ENCODE data around the gene GCK. TPM values are rescaled to one million over a fixed set of nuclear protein-coding genes. Genes with fewer than 3 reads are reported as not detected.
"Not testable (repeated sequence)": the region's sequence is repeated elsewhere in the genome, so short reads cannot be mapped to it uniquely, and the experiment has no call there.

The GCK gene
- total RNA-seq, 1 experiment from 2014 or later: 2.6 TPM

DNA sequence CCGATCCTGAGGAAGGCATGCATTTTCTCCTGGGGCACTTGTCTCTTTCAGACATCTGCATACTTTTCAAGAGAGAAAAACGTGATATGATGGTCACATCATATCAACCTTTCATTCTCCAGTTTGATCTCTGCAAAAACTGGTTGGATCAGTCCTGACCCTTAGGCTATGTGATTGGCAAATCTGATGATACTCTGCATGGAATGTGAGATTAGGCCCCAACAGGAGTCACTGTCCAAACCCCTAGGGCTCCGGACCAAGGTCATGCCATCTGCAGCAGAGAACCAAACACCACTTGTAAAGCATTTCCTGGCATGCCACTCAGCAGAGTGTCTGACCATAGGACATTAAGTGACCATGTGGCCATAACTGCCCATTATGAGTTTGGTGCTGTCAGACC is 8.6 kb downstream of the GCK start:
- DNase-seq (ENCODE audit: low read depth): no peak

DNA sequence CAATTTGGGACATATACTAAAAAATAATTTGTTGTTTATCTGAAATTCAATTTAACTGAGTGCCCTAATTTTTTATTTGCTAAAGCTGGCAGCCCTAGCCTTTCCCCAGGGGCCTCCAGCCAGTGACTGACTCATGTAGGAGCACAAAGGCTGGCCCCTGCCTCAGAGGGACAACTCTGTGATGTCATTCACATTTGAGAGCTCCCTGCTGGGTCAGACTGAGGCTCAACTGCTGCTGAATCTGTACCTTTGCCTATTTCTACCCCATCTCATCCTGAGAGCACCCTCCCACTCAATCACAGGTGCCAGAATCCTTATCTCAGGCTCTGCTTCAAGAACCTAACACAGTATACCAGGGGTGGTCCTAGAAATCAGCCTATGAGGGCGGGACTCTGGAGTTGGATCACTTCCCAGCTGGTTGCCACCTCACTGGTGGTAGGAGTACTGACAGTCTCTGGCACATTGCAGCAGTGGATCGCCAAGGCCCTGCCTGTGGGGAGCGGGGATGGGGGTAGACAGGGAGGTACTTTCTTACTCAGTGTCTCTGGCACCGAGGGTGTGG is 11.6 kb downstream of the GCK start:
- peak; percentile 78 for DNase-seq (ENCODE audit: low read depth)

- no peak for DNase-seq (ENCODE audit: low read depth)
Measured at GRCh38 chr7:44176486-44176885, 12.8 kb downstream of the GCK start.

GRCh38 chr7:44175730-44176129 is 13.5 kb downstream of the GCK start:
- no peak for DNase-seq (ENCODE audit: low read depth)

DNA sequence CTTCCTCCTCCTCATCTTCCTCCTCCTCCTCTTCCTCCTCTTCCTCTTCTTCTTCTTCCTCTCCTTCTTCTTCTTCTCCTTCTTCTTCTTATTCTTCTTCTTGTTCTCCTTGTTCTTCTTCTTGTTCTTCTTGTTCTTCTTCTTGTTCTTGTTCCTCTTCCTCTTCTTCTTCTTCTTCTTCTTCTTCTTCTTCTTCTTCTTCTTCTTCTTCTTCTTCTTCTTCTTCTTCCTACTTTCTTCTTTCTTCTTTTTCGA is 14.6 kb downstream of the GCK start:
- not testable (repeated sequence) for DNase-seq (ENCODE audit: low read depth)

DNA sequence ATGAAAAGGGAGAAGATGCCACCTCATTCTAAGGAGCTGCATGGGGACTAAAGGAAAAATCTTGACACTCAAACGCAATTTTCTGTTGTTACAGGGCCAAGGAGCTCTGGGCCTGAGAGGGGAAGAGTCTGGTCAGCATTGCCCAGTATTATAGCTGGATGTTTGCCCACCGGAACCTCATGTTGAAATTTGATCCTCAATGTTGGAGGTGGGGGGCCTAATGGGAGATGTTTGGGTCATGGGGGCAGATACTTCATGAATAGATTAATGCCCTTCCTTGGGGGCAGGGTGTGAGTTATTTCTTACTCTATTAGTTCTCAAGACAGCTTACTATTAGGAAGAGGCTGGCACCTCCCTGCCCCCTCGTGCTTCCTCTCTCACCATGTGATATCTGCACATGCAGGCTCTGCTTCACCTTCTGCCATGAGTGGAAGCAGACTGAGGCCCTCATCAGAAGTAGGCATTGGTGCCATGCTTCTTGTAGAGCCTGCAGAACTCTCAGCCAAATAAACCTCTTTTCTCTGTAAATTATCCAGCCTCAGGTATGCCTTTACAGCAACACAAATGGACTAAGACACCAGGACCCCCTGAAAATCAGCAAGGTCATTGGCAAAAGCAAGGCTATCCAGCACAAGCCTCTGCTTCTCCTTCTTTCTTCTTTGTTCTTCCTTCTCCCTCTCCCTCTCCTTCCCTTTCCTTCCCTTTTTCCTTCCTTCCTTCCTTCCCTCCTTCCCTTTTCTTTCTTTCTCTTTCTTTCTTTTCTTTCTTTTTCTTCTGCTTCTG is 15.1 kb downstream of the GCK start:
- DNase-seq (ENCODE audit: low read depth): no peak

DNA sequence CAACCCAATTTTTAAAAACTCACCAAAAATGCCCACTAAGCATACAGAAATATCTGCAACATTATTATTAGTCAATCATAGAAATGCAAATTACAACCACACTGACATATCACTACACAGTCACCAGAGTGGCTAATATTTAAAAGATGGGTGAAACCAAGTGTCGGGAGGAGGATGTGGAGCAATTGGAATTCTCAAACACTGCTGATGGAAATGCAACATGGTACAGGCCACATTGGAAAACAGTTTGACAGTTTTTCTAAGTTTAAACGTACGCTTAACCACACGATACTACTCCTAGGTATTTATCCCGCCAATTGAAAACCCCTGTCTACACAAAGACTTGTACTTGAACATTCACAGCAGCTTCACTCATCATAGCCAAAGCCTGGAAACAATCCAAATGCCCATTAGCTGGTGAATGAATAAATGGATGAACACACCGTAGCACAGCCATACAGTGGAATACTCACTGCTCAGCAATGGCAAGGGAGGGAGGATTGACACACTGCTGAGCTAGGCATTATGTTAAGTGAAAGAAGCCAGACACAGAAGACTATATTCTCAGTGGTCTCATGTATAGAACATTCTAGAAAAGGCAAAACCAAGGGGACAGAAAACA is 16.3 kb downstream of the GCK start:
- peak; percentile 40 for DNase-seq (ENCODE audit: low read depth)

- DNase-seq (ENCODE audit: low read depth): no peak
Measured at GRCh38 chr7:44172352-44172751, 16.9 kb downstream of the GCK start.

DNA sequence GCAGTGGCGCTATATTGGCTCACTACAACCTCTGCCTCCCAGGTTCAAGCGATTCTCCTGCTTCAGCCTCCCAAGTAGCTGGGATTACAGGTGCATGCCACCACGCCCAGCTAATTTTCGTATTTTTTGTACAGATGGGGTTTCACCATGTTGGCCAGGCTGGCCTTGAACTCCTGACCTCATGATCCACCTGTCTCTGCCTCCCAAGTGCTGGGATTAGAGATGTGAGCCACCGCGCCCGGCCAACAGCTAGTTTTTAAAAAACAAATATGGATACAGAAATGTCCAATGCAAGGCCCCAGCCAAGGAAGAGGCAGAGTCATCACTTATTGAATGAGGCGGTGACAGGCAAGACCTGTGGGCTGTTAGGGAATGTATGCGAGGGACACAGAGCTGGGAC is 17.3 kb downstream of the GCK start:
- not testable (repeated sequence) for DNase-seq (ENCODE audit: low read depth)

- no peak for DNase-seq (ENCODE audit: low read depth)
Measured at GRCh38 chr7:44167920-44168319, 21.3 kb downstream of the GCK start.

GRCh38 chr7:44163591-44163990 is 25.6 kb downstream of the GCK start:
- DNase-seq (ENCODE audit: low read depth): peak; percentile 99

DNA sequence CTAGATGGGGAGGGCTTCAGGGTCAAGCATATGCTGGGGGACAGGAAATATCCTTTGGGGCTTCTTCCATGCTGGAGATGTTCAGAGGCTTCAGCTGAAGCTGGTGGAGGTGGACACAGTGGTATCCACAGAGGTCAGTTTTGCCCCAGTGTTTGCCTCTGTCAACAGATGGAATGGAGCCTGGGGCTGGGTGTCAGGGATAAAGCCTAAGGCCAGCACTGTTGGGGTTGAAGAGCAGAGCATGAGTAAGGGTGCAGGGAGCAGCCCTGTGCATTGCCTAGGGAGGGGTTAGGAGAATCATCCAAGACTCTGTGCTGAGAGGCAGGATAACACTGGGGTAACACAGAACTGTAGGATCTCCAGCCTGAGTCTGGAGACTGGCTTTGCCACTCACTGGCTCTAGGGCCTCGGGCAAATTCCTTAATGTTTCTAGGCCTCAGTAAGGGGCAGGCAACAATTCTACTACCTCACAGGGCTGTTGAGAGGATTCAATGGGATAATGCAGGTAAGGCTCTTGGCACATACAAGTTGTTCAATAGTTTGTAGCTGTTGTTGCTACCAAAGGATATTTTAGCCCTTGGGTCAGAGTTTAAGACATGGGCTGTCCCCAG is 26.3 kb downstream of the GCK start:
- DNase-seq (ENCODE audit: low read depth): peak; percentile 76

DNA sequence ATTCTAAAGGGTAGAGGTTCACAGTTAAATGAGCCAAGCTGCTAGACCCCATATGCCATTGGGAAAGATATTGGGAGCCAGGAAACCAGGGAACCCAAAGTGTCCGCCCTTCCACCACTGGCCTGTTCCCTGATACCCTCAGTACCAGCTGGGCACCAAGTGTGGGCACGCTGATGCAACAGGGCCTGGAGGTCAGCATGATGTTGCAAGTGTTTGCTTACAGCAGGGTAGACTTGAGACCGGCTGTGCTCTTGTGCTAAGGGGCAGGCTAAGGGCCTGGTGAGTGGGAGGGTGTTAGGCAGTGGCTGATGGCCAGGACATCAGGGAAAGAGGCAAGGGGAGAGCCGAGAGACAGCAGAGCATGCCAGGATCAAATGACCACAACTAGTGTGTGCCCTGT is 27.1 kb downstream of the GCK start:
- DNase-seq (ENCODE audit: low read depth): peak; percentile 69

GRCh38 chr7:44161371-44161770 is 27.9 kb downstream of the GCK start:
- DNase-seq (ENCODE audit: low read depth): no peak

DNA sequence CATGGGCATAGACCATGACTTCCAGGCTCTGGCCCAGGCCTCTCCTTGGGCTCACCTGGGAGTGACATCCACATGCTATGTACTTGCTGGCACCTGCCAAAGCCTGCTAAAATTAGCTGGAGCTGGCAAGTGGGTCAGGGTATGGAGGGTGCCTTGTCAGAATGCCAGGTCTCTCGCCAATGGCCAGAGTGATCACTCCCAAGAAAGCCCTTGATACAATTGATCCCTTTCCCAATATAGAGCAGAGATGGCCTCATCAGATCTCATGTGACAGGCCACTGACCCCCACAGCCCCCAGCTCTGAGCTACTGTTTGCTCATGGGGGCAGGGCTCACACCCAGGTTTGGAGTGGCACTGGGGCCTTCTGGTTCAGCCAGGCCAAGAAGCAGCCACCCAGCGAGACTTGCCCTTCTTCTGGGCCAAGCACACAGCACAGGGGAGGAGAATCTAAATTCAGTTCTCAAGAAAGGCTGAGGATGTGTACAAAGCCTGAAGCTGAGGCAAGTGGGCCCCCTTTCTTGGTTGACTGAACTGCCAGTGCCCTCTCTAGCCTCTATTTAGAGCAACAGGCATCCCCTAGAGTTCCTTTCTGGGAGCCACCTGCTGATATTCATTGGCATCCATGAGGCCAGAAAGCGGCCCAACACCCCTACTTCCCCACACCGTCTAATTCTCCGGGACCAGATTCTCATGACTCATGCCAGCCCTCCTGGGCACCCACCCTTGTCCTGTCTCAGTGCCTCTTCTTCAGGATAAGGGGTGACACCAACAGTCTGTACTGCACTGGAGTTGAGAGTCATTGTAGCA is 29.2 kb downstream of the GCK start:
- DNase-seq (ENCODE audit: low read depth): no peak

- DNase-seq (ENCODE audit: low read depth): no peak
Measured at GRCh38 chr7:44158873-44159631, 30.2 kb downstream of the GCK start.

DNA sequence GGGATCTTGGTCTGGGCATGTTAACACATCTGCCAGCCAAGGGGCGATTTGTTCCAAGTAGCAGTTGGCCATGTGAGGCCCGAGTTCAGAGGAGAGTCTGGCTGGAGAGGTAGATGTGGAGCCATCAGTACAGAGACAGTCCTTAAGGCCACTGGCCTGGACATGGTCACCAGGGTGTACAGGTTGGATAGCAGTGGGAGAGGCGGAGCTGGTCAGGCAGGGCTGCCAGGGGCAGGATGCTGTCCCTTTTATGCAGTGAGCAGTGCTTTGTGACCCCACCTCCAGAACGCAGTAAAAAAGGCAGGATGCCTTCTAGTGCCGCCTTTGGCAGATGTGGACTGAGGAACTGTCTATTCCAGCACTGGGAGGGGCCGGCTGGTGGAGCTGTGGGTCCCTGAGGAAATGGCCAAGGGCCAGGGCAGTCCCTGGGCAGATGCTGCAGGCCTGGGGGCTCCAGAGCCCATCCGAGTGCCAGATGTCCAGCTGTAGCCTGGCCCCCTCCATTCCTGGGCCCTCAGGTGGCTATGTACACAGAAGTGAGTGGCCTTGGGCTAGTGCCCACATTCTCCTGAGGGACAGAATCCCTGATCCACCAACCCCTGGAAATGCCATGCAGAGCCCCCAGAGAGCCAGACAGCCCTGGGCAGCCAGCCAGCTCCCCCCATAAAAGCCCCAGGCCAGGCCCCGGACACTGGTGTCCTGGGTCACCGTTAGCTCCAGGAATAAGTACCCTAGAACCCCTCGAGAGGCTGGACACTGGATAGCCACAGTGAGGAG is 31.0 kb downstream of the GCK start:
- DNase-seq (ENCODE audit: low read depth): peak; percentile 35

- no peak for DNase-seq (ENCODE audit: low read depth)
Measured at GRCh38 chr7:44157116-44158080, 31.8 kb downstream of the GCK start.

DNA sequence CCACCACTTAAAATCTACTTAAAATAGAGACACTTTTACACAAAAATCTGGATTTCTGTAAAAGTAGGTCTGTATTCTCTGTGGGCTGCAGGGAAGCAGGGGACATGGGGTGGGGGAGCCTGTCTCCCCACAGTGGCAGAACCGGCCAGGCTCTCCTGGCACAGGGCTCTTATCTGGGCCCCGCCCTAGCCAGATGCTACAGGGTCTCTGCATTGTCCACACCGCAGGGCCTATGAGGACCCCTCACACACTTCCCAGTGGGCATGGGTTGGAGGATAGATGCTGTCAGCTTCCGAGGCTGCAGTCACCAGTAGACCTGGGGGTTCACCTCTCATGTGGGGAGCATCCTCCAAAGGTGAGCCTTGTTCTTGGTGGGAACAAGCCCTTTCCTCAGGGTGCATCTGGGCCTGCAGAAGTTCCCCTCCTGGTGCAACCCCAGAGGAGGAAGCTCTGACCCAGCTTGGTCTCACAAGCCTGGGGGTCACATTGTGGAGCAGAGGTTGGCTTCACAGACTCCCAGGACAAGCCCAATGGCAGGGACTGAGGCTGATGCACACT is 32.7 kb downstream of the GCK start:
- DNase-seq (ENCODE audit: low read depth): no peak
